ENCODE results near the gene SCYL3. TPM values are rescaled to one million over a fixed set of nuclear protein-coding genes. Genes with fewer than 3 reads are reported as not detected.
A peak's percentile ranks its signal among the peaks of the same experiment; 100 is the strongest.

SCYL3 gene, protein sequence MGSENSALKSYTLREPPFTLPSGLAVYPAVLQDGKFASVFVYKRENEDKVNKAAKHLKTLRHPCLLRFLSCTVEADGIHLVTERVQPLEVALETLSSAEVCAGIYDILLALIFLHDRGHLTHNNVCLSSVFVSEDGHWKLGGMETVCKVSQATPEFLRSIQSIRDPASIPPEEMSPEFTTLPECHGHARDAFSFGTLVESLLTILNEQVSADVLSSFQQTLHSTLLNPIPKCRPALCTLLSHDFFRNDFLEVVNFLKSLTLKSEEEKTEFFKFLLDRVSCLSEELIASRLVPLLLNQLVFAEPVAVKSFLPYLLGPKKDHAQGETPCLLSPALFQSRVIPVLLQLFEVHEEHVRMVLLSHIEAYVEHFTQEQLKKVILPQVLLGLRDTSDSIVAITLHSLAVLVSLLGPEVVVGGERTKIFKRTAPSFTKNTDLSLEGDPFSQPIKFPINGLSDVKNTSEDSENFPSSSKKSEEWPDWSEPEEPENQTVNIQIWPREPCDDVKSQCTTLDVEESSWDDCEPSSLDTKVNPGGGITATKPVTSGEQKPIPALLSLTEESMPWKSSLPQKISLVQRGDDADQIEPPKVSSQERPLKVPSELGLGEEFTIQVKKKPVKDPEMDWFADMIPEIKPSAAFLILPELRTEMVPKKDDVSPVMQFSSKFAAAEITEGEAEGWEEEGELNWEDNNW
- 20.1 TPM for total RNA-seq
- polyA plus RNA-seq: 7.5 TPM

DNA sequence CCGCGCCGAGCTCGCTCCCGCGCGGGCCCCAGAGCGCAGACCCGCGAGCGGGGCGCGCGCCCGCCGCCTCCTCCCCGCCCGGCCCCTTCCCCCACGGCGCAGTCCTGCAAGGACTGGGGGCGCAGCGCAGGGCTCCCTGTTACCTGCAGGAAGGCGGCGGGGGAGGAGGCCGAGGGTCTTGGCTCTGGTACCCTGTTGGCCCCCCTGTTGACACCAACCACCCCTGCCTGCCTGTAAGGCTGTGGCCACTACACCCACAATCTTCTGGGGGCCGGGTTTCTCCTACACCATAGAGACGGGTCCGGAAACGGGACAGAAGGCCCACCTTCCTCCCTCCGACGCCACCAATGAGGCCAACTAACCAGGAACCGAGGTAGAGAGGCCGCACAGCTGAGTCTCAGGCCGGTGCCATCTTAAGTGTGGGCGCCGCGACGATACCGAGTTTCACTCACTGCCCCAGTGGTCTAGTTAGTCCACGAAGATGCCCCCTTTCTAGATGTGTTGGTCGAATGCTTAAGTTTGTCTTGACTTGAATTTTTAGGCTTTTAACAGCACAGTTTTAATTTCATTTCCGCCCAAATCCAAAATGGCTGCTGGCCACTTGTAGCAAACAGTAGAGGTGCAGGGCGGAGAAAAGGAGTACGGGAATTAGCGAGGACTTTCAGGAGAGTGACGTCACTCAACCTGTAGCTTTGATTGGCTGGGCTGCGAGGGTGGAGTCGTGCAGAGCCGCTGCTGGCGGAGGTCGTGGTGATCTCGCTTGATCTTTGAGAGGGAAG lies at the start of gene SCYL3:
Gene SCYL3, minus strand, starts transcription at position 252 of the 779 bp plus-strand sequence. CDS start 5,056 bp downstream, outside the sequence.
- DNase-seq (ENCODE audit: extremely low spot score): peak; percentile 98
- H3K4me3 ChIP-seq (ENCODE audit: low read depth, low read length): peak within 1 kb of the TSS; percentile 98
- WGBS: under 1% methylated on average over 52 of the region's 52 CpGs
- H3K36me3 ChIP-seq (ENCODE audit: insufficient read depth): no peaks in the 10 kb centered on the region
- peak within 1 kb of the TSS; percentile 99 for H3K27ac ChIP-seq (ENCODE audit: low read depth)
- peaks cover 3% of the 10 kb centered on the region for H3K4me1 ChIP-seq (ENCODE audit: insufficient read depth)

DNA sequence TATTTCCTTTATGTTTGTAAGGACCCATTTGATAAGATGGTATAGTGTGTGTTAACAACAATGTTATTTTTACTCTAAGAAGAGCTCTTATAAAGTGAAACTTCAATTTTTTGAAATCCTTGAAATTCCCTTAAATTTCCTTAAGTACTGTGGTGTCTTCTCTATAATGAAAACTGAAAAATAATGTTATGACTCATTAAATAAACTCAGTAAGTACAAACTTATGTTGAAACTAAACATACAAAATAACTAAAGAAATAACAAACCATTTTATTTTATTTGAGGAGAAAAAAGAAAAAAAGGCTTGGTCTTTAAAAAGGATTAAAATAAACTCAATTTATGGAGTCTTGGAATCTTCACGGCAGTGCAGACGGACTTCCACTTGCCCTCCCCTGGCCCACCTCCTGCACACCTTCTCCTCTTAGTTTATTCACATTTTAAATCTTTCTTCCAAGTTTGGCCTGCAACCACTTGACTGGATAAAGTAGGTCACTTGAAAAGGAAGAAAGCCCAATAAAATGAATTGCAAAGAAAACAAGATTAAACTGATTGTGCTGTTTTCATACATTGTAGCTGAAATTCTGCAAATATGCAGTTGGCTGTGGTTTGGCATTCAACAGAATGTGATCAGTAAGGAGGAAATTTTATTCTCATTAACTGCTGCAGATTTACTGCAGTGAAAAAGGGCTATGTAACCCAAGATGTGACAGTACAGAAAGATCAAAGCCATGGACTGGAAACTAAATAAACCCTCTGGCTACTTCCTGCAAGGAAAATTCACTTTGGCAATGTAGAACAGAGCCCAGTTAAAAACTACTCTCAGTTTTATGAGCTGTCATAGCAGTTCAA lies 48.5 kb upstream of the SCYL3 start:
- H3K4me1 ChIP-seq (ENCODE audit: insufficient read depth): no peaks in the 10 kb centered on the region
- 43% methylated on average over 2 of the region's 2 CpGs for WGBS
- H3K27ac ChIP-seq (ENCODE audit: low read depth): no peak overlapping the region
- H3K4me3 ChIP-seq (ENCODE audit: low read depth, low read length): no peak overlapping the region
- DNase-seq (ENCODE audit: extremely low spot score): peak; percentile 76
- no peaks in the 10 kb centered on the region for H3K36me3 ChIP-seq (ENCODE audit: insufficient read depth)

DNA sequence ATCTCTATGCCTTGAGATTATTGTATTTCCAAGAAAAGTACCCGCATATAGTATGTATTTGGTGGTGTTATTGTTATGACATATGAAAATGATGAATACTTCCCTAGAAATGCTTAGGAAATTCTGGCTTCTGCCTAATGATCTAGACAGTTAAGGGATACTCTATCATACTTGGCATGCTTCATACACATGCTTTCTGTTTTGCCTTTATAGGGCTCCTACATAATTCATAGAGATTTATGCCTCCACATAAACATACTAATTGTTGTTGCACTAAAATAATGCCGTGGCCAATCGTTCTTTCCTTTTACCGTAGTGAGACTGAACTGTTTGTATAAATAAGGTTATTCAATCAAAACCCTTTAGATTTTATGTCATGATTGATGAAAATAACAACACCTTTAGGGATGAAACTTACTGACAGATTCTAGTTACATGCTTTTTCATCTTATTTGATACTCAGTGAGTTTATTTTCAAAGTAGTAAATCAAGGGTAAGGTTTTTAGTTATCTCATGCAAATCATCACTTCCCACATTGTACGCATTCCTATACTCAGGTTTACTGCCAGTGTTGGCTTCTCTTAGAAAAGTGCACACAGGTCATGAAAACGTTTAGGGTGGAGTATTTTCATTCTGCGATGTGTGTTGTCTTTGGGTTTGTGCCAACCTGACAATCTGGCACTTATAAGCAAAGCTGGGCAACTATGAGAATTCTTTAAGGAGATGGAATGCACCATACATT lies 40.5 kb upstream of the SCYL3 start:
- 38% methylated on average over 7 of the region's 7 CpGs for WGBS

DNA sequence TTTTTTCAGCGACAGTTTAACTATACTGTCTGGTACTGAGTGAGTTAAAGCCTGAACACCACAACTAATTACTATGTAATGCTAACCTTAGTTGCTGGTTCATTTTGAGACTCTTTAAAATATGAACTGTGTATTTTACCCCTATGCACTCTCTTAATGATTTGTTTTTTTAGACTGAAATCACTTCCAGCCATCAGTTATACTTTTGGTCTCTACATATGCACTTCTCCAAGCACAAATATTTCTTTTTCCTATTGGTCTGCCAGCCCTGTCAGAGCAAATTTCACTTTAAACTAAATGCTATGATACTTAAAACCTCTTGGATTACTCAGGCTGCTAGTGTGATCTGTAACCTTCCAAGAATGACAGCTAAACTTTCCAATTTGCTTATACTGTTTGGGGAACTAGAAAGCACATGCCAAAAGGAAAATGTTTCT lies 38.1 kb upstream of the SCYL3 start:
- Histone ChIP-seq H3K27ac (ENCODE audit: low read depth) (no peak overlapping the region), H3K4me3 (ENCODE audit: low read depth, low read length) (no peak overlapping the region), H3K36me3 (ENCODE audit: insufficient read depth) (no peaks in the 10 kb centered on the region), H3K4me1 (ENCODE audit: insufficient read depth) (no peaks in the 10 kb centered on the region)
- no peak for DNase-seq (ENCODE audit: extremely low spot score)
- 88% methylated on average over 1 of the region's 1 CpG for WGBS

More for the DNA sequence above, 40.5 kb upstream of the SCYL3 start:
- DNase-seq (ENCODE audit: extremely low spot score): no peak
- Histone ChIP-seq H3K4me1 (ENCODE audit: insufficient read depth) (no peaks in the 10 kb centered on the region), H3K27ac (ENCODE audit: low read depth) (no peak overlapping the region), H3K4me3 (ENCODE audit: low read depth, low read length) (no peak overlapping the region), H3K36me3 (ENCODE audit: insufficient read depth) (no peaks in the 10 kb centered on the region)

DNA sequence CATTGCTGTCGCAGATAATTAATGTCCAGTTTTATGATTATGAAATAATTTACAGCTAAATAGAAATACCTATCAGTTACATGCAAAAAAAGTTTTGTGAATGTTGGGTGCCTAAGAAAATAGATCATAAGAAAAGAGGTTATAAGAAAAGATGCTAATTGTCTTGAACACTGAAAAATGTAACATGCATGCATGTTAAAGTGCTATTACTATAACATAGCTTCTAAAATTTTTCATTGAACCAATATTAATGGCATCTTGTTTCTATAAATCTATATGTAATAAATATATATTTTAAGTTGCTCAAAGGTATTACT lies 35.5 kb upstream of the SCYL3 start:
- H3K4me1 ChIP-seq (ENCODE audit: insufficient read depth): no peaks in the 10 kb centered on the region
- no peak overlapping the region for H3K4me3 ChIP-seq (ENCODE audit: low read depth, low read length)
- no peak for DNase-seq (ENCODE audit: extremely low spot score)
- no peak overlapping the region for H3K27ac ChIP-seq (ENCODE audit: low read depth)
- WGBS: 21% methylated on average over 1 of the region's 1 CpG
- H3K36me3 ChIP-seq (ENCODE audit: insufficient read depth): no peaks in the 10 kb centered on the region

DNA sequence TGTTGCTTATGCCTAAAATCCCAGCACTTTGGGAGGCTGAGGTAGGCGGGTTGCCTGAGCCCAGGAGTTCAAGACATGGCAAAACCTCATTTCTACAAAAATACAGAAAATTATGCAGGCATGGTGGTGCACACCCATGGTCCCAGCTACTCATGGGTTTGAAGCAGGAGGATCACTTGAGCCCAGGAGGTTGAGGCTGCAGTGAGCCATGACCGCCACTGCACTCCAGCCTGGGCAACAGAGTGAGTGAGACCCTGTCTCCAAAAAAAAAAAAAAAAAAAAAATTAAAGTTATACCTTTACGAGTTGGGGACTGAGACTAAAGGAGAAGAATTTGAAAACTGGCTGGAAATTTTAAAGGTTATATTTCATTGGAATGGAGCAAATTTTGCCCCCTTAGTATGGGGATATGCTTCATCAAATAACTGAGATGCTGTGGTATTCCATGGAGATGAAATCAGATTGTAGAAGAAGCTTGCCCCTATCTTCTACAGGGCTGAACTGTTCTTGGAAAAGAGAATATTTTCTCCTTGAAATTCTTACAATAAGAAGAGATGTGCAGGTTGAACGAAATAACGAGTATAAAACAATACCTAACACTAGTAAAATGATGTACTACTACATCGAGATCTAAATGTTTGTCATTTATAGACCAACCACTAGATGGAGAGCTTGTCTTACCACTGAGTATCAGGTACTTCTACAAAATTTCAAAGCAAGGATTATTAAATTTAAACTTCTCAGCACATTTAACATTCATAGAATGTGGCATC lies 34.9 kb upstream of the SCYL3 start:
- no peaks in the 10 kb centered on the region for H3K36me3 ChIP-seq (ENCODE audit: insufficient read depth)
- no peaks in the 10 kb centered on the region for H3K4me1 ChIP-seq (ENCODE audit: insufficient read depth)
- H3K4me3 ChIP-seq (ENCODE audit: low read depth, low read length): no peak overlapping the region
- 45% methylated on average over 6 of the region's 6 CpGs for WGBS
- DNase-seq (ENCODE audit: extremely low spot score): peak; percentile 21
- H3K27ac ChIP-seq (ENCODE audit: low read depth): no peak overlapping the region

DNA sequence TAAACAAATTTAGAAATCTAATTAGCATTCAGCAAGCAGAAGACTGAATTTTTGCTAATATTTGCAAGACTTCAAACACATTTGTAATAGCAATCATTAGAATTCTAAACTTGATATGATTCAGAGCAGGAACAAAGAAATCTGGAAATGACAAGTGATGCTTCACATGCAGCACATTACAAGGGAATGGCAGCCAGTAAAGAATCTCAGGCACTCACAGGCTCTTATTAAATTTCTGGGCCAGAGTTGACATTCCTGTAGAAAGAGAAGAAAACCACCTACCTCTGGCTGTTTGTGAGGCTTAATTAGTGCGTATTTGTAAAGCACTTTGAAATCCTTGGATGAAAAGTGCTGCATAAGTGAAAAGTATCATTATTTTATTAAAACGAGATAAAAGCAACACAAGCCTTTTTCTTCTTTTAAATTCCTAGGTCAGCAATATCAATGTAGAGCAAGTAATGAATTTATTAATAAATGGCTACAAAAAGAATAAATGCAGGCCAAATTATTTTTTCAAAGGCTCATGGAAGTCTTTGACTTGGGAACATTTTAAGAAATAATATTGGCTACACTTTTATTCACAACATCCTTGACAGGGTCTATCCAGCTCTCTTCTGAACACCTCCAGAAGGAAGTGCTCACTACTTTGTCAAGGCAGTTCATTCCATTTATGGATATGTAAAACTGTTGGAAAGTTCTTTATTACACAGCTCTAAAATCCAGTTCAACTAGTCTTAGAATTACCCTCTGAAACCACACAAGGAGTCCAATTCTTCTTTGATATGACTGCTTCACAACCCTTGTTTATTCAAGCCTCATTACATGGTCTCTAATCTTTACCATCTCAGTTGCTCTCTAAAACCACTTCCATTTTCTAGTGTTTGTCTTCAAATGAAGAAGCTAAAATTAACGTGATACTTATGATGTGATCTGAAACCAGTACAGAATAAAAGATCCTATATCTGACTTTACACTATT lies 32.1 kb upstream of the SCYL3 start:
- no peaks in the 10 kb centered on the region for H3K36me3 ChIP-seq (ENCODE audit: insufficient read depth)
- peak; percentile 42 for DNase-seq (ENCODE audit: extremely low spot score)
- WGBS: 57% methylated on average over 3 of the region's 3 CpGs

DNA sequence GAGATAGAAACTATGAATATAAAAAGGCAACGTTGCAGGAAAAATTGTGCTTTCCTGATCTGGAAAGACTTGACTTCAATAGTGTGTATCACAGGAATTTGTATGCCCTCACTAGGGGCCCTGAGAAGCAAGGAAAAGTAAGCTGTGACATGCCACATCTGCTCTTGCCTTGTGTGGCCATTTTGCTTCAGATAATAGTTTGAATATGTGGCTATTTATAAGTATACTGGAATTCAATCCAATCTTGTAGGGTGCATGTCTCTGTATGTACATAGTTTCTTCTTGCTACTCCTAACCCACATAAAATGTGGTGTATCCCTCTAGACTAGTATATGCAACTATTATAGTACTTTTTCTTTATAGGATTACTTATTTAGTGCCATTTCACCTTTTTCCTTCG lies 31.1 kb upstream of the SCYL3 start:
- H3K4me3 ChIP-seq (ENCODE audit: low read depth, low read length): no peak overlapping the region
- WGBS: 46% methylated on average over 2 of the region's 2 CpGs
- H3K27ac ChIP-seq (ENCODE audit: low read depth): no peak overlapping the region
- no peaks in the 10 kb centered on the region for H3K36me3 ChIP-seq (ENCODE audit: insufficient read depth)
- no peaks in the 10 kb centered on the region for H3K4me1 ChIP-seq (ENCODE audit: insufficient read depth)
- DNase-seq (ENCODE audit: extremely low spot score): no peak

More for the DNA sequence above, 32.1 kb upstream of the SCYL3 start:
- Histone ChIP-seq H3K27ac (ENCODE audit: low read depth) (no peak overlapping the region), H3K4me1 (ENCODE audit: insufficient read depth) (no peaks in the 10 kb centered on the region), H3K4me3 (ENCODE audit: low read depth, low read length) (no peak overlapping the region)

DNA sequence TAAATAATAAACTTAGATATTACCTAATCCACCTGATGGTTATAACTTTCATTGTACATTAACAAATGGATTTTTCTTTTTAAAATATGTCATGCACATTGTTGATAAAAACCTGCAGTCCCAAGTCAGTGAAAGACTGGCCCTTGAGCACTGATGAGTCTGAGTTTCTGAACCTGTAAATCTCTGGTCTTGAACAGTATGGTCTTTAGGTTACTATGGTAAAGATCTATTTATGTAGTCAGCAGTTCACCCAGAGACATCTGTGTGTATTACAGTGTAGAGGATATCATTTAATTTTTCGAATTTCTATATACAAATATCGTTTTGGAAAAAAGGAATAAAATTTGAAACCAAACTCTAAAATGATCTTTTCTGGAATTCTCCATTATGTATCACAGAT lies 30.4 kb upstream of the SCYL3 start:
- Histone ChIP-seq H3K36me3 (ENCODE audit: insufficient read depth) (no peaks in the 10 kb centered on the region), H3K4me1 (ENCODE audit: insufficient read depth) (no peaks in the 10 kb centered on the region), H3K4me3 (ENCODE audit: low read depth, low read length) (no peak overlapping the region), H3K27ac (ENCODE audit: low read depth) (no peak overlapping the region)
- DNase-seq (ENCODE audit: extremely low spot score): no peak
- 94% methylated on average over 2 of the region's 2 CpGs for WGBS

DNA sequence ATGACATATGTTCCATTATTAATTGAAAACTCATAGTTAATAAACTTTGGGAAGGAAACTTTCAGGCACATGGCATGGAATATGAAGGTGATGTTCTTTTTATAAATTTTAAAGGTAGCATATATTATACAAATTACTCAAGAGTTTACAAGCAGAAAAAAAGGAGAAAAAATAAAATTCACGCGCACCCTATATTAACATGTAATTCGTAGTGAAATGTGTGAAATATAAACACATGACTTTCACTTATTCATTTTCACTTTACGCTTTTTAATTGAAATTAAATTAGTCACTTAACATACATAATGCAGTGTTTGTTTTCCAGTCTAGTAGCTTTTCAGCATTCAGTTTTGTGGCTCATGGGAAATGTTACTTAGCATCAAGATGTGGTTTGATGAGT lies 27.4 kb upstream of the SCYL3 start:
- no peak overlapping the region for H3K27ac ChIP-seq (ENCODE audit: low read depth)
- H3K4me1 ChIP-seq (ENCODE audit: insufficient read depth): no peaks in the 10 kb centered on the region
- no peaks in the 10 kb centered on the region for H3K36me3 ChIP-seq (ENCODE audit: insufficient read depth)
- no peak overlapping the region for H3K4me3 ChIP-seq (ENCODE audit: low read depth, low read length)
- no peak for DNase-seq (ENCODE audit: extremely low spot score)
- 95% methylated on average over 4 of the region's 4 CpGs for WGBS

DNA sequence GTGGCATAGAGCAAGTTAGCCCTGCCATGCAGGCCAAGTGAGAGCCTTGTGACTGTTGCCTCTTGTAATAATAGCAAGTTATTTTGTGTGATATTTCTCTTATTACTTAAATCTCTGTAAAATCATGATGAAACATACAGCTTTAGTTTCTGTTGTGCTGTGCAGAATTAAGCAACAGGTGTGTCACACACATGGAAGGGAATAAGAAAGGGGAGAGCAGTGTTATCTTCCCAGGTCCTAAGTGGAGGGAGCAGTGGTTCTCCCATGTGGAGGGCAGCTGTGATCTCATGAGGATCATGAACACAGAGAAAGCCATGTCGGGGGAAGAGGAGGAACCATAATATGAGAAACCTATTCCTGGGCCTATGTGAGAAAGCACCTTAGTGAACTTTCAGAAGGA lies 25.2 kb upstream of the SCYL3 start:
- Histone ChIP-seq H3K27ac (ENCODE audit: low read depth) (no peak overlapping the region), H3K4me1 (ENCODE audit: insufficient read depth) (no peaks in the 10 kb centered on the region), H3K4me3 (ENCODE audit: low read depth, low read length) (no peak overlapping the region), H3K36me3 (ENCODE audit: insufficient read depth) (no peaks in the 10 kb centered on the region)
- DNase-seq (ENCODE audit: extremely low spot score): no peak
- 85% methylated on average over 1 of the region's 1 CpG for WGBS

Measured in urinary bladder (tissue), 4 donors.